Prostate gland (tissue), 2 donors: ENCODE results near the gene ATF6. TPM values are rescaled to one million over a fixed set of nuclear protein-coding genes. Genes with fewer than 3 reads are reported as not detected.

Experiments
- DNase-seq: peaks from one replicate; pipeline ENCODE4 v3.0.0-alpha.2; 2019; ENCODE audit warnings: low spot score
- H3K27ac ChIP-seq, 2 donors: fragments of 200-600 bp; sonication (generic); 2 replicates each; pipeline ENCODE4 v1.5.1; 2017 to 2019
- H3K27me3 ChIP-seq: fragments of 200-600 bp; sonication (generic); replicated peaks from 2 replicates; pipeline ENCODE4 v1.5.1; 2019; ENCODE audit not compliant: insufficient read depth
- H3K36me3 ChIP-seq, 2 donors: fragments of 200-600 bp; sonication (generic); 1 replicate in 1 of 2; 2 replicates in 1 of 2; pipeline versions ENCODE4 v1.5.1 to v1.8.1; 2017 to 2019
- H3K4me1 ChIP-seq: fragments of 200-600 bp; sonication (generic); replicated peaks from 2 replicates; pipeline ENCODE4 v1.5.1; 2019
- H3K4me3 ChIP-seq, 2 donors: fragments of 200-600 bp; sonication (generic); 2 replicates each; pipeline ENCODE4 v1.5.1; 2017 to 2019
- H3K9me3 ChIP-seq: fragments of 200-600 bp; sonication (generic); 2 replicates; pipeline ENCODE4 v1.5.1; 2017
- POLR2A ChIP-seq: fragments of 450-650 bp; IDR thresholded peaks from one replicate; pipeline ENCODE4 v1.6.1; 2016; ENCODE audit warnings: antibody characterized with exemption, mild to moderate bottlenecking
- POLR2AphosphoS5 ChIP-seq: sonication (generic); formaldehyde crosslinking; IDR thresholded peaks from one replicate; pipeline ENCODE4 v1.6.1; 2017; ENCODE audit warnings: antibody characterized with exemption
- WGBS: methylation state at CpG from one replicate; pipeline ENCODE4 v1.1.5; 2018; 5-methylcytosine and 5-hydroxymethylcytosine counted together
- intact Hi-C: fragments of 100-400 bp; cut with DNase I; formaldehyde crosslinking; loops from one replicate; pipeline ENCODE4 v1.14.2; 2022
- total RNA-seq, 2 donors: library from RNA; depleted of rRNA; stranded (reverse); fragments of >200 nt; gene quantifications; one replicate each; pipeline ENCODE4 v1.1.0, GENCODE V29; 2016
- TF ChIP-seq, protein P1 (sequence below), 4 experiments: fragments of 200-600 bp in 2 of 4; fragments of 450-650 bp in 2 of 4; sonication (generic) in 2 of 4; IDR thresholded peaks; 1 replicate in 3 of 4; 2 replicates in 1 of 4; pipeline ENCODE4 v1.5.1; 2016 to 2019; ENCODE audit warnings: antibody characterized with exemption in 4 of 4, mild to moderate bottlenecking in 2 of 4, moderate library complexity in 2 of 4

The ATF6 gene
- total RNA-seq, 2 donors from 2014 or later: 34.6 to 38.9 TPM

DNA sequence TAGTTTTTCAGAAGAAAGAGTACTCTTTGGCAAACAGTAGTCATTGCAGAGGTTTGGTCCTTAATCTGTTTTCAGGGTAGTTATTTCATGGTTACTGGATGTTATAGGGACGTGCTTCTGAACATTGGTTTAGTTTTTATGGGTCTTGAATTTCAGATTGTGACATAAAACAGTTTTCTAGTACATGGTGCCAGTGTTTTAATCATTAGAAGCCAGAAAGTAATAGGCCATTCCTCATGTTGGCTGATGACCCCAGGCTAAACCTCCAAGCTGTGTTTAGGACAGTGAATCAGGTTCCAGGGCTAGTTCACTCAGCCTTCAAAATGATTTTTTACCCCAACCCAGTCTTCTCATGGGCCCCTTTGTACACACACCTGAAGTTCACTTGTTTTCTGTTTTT lies 184.3 kb downstream of the ATF6 start:
- H3K36me3 ChIP-seq: no peaks in the 10 kb centered on the region
- H3K27ac ChIP-seq: no peak overlapping the region
- no peak overlapping the region for H3K4me3 ChIP-seq
- H3K27me3 ChIP-seq: no peaks in the 10 kb centered on the region
- H3K4me1 ChIP-seq: no peaks in the 10 kb centered on the region
- H3K9me3 ChIP-seq: no peaks in the 10 kb centered on the region
- intact Hi-C loops: no loop called here
- no peak for DNase-seq
- TF ChIP-seq POLR2AphosphoS5 (no peak), POLR2A (no peak)
- TF ChIP-seq, protein P1, sequence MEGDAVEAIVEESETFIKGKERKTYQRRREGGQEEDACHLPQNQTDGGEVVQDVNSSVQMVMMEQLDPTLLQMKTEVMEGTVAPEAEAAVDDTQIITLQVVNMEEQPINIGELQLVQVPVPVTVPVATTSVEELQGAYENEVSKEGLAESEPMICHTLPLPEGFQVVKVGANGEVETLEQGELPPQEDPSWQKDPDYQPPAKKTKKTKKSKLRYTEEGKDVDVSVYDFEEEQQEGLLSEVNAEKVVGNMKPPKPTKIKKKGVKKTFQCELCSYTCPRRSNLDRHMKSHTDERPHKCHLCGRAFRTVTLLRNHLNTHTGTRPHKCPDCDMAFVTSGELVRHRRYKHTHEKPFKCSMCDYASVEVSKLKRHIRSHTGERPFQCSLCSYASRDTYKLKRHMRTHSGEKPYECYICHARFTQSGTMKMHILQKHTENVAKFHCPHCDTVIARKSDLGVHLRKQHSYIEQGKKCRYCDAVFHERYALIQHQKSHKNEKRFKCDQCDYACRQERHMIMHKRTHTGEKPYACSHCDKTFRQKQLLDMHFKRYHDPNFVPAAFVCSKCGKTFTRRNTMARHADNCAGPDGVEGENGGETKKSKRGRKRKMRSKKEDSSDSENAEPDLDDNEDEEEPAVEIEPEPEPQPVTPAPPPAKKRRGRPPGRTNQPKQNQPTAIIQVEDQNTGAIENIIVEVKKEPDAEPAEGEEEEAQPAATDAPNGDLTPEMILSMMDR (IDR thresholded peaks at IDR 0.05): no peak
- 37% methylated on average over 1 of the region's 1 CpG for WGBS

DNA sequence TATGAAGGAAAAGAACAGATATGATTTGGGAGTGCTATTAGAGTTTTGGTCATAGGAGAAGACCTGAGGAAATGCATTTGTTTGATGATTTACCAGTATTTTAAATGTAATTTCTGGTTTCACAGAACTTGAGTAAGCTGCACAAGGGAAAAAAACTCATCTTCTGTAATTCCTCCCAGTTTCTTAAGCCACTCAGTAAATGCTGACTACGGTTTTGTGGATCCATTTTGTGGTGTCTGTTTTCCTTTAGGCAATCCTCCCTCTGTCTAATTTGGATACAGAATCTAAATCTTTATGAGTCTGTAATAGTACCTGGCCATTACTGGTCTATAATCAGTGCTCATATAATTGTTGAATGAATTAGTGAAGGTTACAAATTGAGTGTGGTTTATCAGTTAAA lies 185.5 kb downstream of the ATF6 start:
- Histone ChIP-seq H3K4me3 (no peak overlapping the region), H3K27ac (no peak overlapping the region), H3K9me3 (no peaks in the 10 kb centered on the region), H3K4me1 (no peaks in the 10 kb centered on the region), H3K27me3 (no peaks in the 10 kb centered on the region), H3K36me3 (no peaks in the 10 kb centered on the region)
- intact Hi-C loops: no loop called here
- TF ChIP-seq POLR2AphosphoS5: no peak
- no peak for TF ChIP-seq POLR2A
- TF ChIP-seq, protein P1 (IDR thresholded peaks at IDR 0.05): no peak
- WGBS: 86% methylated on average over 1 of the region's 1 CpG
- DNase-seq: no peak

DNA sequence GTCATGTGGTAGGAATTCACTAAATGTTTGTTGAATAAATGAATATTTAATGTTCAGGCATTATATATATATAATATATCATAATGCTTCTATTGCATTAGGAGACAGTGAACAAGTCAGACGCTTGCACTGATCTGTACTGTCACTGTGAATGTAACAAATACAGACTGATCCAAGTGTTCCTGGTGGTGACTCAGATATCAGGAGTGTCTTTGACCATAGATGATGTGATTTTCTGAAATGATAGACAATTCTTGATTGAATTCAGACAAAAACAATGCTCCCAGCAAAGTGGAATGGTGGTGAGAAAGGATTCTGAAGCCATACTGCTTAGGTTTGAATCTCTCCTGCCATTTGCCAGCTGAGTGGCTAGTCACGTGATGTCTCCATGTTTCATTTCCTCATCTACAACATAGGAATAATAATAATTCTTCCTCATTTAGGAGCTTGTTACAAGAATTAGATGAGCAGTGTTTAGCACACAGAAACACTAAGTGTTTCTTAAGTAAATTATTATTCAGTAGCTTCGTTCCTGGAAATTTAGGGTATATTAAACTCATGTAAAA lies 186.6 kb downstream of the ATF6 start:
- Histone ChIP-seq H3K27ac (no peak overlapping the region), H3K27me3 (no peaks in the 10 kb centered on the region), H3K36me3 (no peaks in the 10 kb centered on the region), H3K4me3 (no peak overlapping the region), H3K4me1 (no peaks in the 10 kb centered on the region), H3K9me3 (no peaks in the 10 kb centered on the region)
- intact Hi-C loops: no loop called here
- DNase-seq: no peak
- WGBS: 97% methylated on average over 3 of the region's 3 CpGs
- TF ChIP-seq POLR2A (no peak), POLR2AphosphoS5 (no peak)
- TF ChIP-seq, protein P1 (IDR thresholded peaks at IDR 0.05): no peak

DNA sequence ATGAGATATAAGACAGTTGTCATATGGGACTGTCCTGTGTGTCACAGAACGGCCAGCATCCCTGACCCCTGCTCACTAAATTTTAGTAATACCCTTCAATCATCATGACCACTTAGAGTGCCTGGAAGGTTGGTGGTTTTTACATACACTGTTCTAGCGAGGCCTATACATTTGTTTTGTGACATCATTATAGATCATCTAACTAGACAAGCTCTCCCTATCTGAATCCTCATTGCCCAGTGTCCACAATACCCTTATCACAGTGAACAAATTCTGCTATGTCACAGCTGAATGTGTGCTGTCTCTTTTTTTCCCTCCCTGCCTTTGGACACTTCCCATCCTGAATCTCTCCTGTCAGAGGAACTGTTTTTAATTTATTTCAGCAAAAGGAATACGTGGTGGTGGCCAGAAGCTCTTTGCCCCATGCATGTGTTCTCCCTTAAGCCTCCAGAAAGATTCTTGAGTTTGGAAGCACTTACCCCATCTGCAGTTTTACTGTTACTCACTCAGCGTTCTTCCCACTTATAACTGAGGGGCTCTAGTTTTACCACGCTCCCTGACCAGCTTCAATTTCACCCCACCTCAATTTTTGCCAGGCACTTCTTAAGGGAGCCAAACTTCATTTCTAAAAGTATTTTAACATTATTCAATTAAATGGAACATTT lies 187.3 kb downstream of the ATF6 start:
- 88% methylated on average over 5 of the region's 5 CpGs for WGBS
- intact Hi-C loops: no loop called here
- no peak for DNase-seq

More for the DNA sequence above, 187.3 kb downstream of the ATF6 start:
- Histone ChIP-seq H3K4me1 (no peaks in the 10 kb centered on the region), H3K4me3 (no peak overlapping the region), H3K9me3 (no peaks in the 10 kb centered on the region), H3K27ac (no peak overlapping the region), H3K36me3 (no peaks in the 10 kb centered on the region), H3K27me3 (no peaks in the 10 kb centered on the region)
- TF ChIP-seq POLR2A (no peak), POLR2AphosphoS5 (no peak)
- TF ChIP-seq, protein P1 (IDR thresholded peaks at IDR 0.05): no peak
